ENCODE results near the gene CENPV. TPM values are rescaled to one million over a fixed set of nuclear protein-coding genes. Genes with fewer than 3 reads are reported as not detected.
"Not testable (repeated sequence)": the region's sequence is repeated elsewhere in the genome, so short reads cannot be mapped to it uniquely, and the experiment has no call there.

Gene CENPV
- 283 TPM for polyA plus RNA-seq (2013, experiment 1 of 2)
- 295 TPM for polyA plus RNA-seq (2013, experiment 2 of 2)

GRCh38 chr17:16353317-16354174 lies at the start of gene CENPV:
CENPV (minus strand) TSS chr17:16353469; CDS start chr17:16353436, 33 bp downstream.
- H3K9ac ChIP-seq (ENCODE audit: low read depth, low read length) = peak within 1 kb of the TSS; percentile 100
- no peaks in the 10 kb centered on the region for H3K9me3 ChIP-seq (ENCODE audit: insufficient read depth, low read depth, low read length)
- peaks cover 11% of the 10 kb centered on the region for H3K4me1 ChIP-seq (ENCODE audit: insufficient read depth, low read length)
- WGBS = 16% methylated on average over 83 of the region's 83 CpGs
- H3K27ac ChIP-seq (ENCODE audit: low read depth, low read length) = peak within 1 kb of the TSS; percentile 87
- peaks cover 16% of the 10 kb centered on the region for H3K36me3 ChIP-seq (ENCODE audit: insufficient read depth, low read length)
- H3K4me3 ChIP-seq (ENCODE audit: low read length) = peak within 1 kb of the TSS; percentile 100
- H3K27me3 ChIP-seq (ENCODE audit: insufficient read depth, low read length) = peaks cover 8% of the 10 kb centered on the region; the same call in 1 of the 2 replicates

DNA sequence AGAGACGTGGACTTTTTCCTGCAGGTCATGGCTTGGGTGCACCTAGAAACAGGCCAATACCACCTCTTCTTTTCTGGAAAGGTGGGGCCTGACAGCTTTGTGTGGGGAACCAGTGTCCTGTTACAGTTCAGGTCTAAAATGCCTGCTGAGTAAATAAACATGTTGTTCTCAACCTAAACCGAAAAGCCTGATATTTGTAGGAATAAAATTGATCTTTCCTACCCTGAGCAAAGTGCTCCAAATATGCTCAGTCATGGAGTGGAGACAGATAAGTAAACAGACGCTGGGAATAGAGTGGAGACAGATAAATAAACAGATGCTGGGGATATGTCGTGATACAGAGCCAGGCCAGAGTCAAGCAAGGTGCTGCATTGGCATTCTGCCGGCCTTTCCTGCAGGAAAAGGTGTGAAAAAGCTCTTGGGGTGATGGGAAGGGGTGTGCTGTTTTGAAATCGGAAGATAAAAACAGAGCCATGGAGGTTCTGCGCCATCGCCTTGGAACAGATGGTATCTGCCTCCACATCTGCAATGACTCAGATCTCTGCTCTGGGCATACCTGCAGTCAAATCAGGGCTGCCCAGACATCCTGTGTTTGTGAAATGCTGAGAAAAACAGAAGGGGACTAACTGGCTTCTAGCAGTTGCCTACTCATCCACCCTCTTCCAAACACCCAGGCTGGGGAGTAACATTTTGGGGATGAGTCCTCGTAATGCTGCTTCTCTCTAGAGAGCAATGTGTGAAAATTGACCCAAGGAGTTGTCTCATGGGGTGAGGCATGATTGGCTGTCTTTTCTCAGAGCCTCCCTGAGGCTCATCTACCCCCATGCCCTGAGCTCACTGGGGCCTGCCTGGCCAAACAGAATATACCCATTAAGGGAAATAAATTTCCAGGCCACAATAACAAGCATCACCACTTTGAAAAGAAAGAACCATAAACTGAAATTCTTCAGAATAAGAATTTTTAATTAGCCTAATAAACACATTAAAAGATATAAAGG lies 45.3 kb upstream of the CENPV start:
- 75% methylated on average over 8 of the region's 9 CpGs for WGBS
- H3K27ac ChIP-seq (ENCODE audit: low read depth, low read length) = no peak overlapping the region

DNA sequence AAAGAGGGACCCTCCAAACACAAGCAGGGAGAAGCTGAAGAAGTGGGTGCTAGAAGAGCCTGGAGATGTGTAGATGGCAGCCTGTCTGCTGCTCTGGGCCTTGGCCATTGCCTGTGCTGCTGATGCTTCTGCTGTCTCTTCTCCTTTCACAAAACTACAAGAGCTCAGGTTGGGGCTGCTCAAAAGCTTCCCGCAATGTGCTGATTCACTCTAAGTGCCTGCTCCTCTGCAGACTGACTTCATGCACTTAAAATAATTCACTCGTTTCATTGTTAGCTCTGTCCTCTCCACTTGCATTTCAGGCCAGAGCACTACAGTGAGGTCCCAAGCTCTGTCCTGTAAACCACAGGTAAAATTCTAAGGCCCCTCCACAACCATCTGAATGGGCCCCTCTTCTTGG lies 43.4 kb upstream of the CENPV start:
- not testable (repeated sequence) for H3K27ac ChIP-seq (ENCODE audit: low read depth, low read length); H3K4me1 ChIP-seq (ENCODE audit: insufficient read depth, low read length); H3K9me3 ChIP-seq (ENCODE audit: insufficient read depth, low read depth, low read length); H3K27me3 ChIP-seq (ENCODE audit: insufficient read depth, low read length); H3K9ac ChIP-seq (ENCODE audit: low read depth, low read length); H3K36me3 ChIP-seq (ENCODE audit: insufficient read depth, low read length); H3K4me3 ChIP-seq (ENCODE audit: low read length)
- WGBS = 93% methylated on average over 2 of the region's 2 CpGs

More for the DNA sequence above, 45.3 kb upstream of the CENPV start:
- no peaks in the 10 kb centered on the region for H3K36me3 ChIP-seq (ENCODE audit: insufficient read depth, low read length)
- no peak overlapping the region for H3K4me3 ChIP-seq (ENCODE audit: low read length)
- no peaks in the 10 kb centered on the region for H3K9me3 ChIP-seq (ENCODE audit: insufficient read depth, low read depth, low read length)
- H3K9ac ChIP-seq (ENCODE audit: low read depth, low read length) = no peak overlapping the region
- H3K4me1 ChIP-seq (ENCODE audit: insufficient read depth, low read length) = peaks cover 9% of the 10 kb centered on the region
- H3K27me3 ChIP-seq (ENCODE audit: insufficient read depth, low read length) = no peaks in the 10 kb centered on the region

DNA sequence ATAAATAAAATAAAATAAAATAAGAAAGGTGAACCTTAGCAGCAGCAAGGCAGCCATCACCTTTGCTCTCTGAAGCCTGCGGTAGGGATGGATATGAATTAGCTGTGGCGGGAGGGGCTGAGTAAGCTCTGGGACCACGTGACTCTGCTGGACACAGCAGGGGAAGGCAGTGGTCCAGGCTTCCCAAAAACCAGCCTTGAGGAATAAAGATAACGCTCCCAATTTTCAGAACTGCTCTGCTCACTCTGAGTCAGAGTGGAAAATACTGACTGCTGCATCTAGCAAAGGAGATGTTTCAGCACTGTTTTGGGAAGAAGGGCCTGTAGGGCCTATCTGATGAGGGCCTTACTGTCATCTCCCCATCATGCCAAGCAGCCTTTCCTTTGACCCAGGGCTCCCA lies 42.6 kb upstream of the CENPV start:
- H3K9ac ChIP-seq (ENCODE audit: low read depth, low read length); H3K4me1 ChIP-seq (ENCODE audit: insufficient read depth, low read length); H3K4me3 ChIP-seq (ENCODE audit: low read length); H3K27me3 ChIP-seq (ENCODE audit: insufficient read depth, low read length); H3K27ac ChIP-seq (ENCODE audit: low read depth, low read length); H3K9me3 ChIP-seq (ENCODE audit: insufficient read depth, low read depth, low read length); H3K36me3 ChIP-seq (ENCODE audit: insufficient read depth, low read length): not testable (repeated sequence)
- WGBS = 58% methylated on average over 4 of the region's 4 CpGs

DNA sequence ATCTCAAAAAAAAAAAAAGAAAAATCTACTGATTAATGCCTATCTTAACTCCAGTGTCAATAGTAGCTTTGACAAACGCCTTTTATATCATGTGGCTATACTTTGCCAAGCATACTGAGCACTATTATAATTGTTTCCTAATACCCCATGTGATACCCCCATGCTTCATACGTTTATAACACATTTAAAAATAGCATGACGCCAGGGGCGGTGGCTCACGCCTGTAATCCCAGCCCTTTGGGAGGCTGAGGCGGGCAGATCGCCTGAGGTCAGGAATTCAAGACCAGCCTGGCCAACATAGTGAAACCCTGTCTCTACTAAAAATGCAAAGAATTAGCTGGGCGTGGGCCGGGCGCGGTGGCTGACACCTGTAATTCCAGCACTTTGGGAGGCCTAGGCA lies 39.2 kb upstream of the CENPV start:
- not testable (repeated sequence) for H3K27ac ChIP-seq (ENCODE audit: low read depth, low read length); H3K9ac ChIP-seq (ENCODE audit: low read depth, low read length); H3K4me1 ChIP-seq (ENCODE audit: insufficient read depth, low read length); H3K9me3 ChIP-seq (ENCODE audit: insufficient read depth, low read depth, low read length); H3K36me3 ChIP-seq (ENCODE audit: insufficient read depth, low read length); H3K27me3 ChIP-seq (ENCODE audit: insufficient read depth, low read length); H3K4me3 ChIP-seq (ENCODE audit: low read length)
- WGBS = 92% methylated on average over 11 of the region's 11 CpGs

DNA sequence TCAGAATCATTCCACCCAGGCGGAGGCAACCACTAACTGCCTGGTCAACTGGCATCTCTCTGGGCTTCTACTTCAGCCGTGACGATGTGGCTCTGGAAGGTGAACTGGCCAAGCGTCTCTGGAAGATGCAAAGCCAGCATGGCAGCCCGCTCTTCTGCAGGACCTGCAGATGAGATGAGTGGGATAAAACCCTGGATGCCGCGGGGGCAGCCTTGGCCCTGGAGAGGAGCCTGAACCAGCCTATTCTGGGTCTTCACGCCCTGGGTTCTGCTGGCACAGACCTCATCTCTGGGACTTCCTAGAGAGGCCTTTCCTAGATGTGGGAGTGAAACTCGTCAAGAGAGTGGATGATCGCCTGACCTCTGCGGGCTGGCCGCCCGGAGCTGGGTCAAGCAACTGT lies 38.2 kb upstream of the CENPV start:
- Histone ChIP-seq H3K27ac (ENCODE audit: low read depth, low read length) (no peak overlapping the region), H3K4me3 (ENCODE audit: low read length) (no peak overlapping the region), H3K36me3 (ENCODE audit: insufficient read depth, low read length) (0 out of 2 replicates have a peak, but pooled peaks cover 3% of the 10 kb centered on the region), H3K9me3 (ENCODE audit: insufficient read depth, low read depth, low read length) (no peaks in the 10 kb centered on the region), H3K27me3 (ENCODE audit: insufficient read depth, low read length) (no peaks in the 10 kb centered on the region), H3K9ac (ENCODE audit: low read depth, low read length) (no peak overlapping the region), H3K4me1 (ENCODE audit: insufficient read depth, low read length) (no peaks in the 10 kb centered on the region; the same call in 1 of the 2 replicates)
- WGBS = 96% methylated on average over 13 of the region's 13 CpGs

GRCh38 chr17:16386126-16386507 lies 32.8 kb upstream of the CENPV start:
- peak overlapping the region; percentile 61 for H3K4me3 ChIP-seq (ENCODE audit: low read length)
- H3K27me3 ChIP-seq (ENCODE audit: insufficient read depth, low read length); H3K4me1 ChIP-seq (ENCODE audit: insufficient read depth, low read length); H3K27ac ChIP-seq (ENCODE audit: low read depth, low read length); H3K9me3 ChIP-seq (ENCODE audit: insufficient read depth, low read depth, low read length): not testable (repeated sequence)
- WGBS = 68% methylated on average over 23 of the region's 23 CpGs
- peaks cover 26% of the 10 kb centered on the region for H3K36me3 ChIP-seq (ENCODE audit: insufficient read depth, low read length)
- H3K9ac ChIP-seq (ENCODE audit: low read depth, low read length) = peak overlapping the region; percentile 79

- H3K9me3 ChIP-seq (ENCODE audit: insufficient read depth, low read depth, low read length) = no peaks in the 10 kb centered on the region
- H3K27ac ChIP-seq (ENCODE audit: low read depth, low read length) = no peak overlapping the region
- peaks cover 26% of the 10 kb centered on the region for H3K36me3 ChIP-seq (ENCODE audit: insufficient read depth, low read length)
- no peak overlapping the region for H3K9ac ChIP-seq (ENCODE audit: low read depth, low read length)
- no peaks in the 10 kb centered on the region for H3K27me3 ChIP-seq (ENCODE audit: insufficient read depth, low read length)
- no peaks in the 10 kb centered on the region; the same call in 1 of the 2 replicates for H3K4me1 ChIP-seq (ENCODE audit: insufficient read depth, low read length)
- H3K4me3 ChIP-seq (ENCODE audit: low read length) = no peak overlapping the region
- WGBS = 92% methylated on average over 4 of the region's 5 CpGs
Measured at GRCh38 chr17:16384557-16384956, 31.3 kb upstream of the CENPV start.

DNA sequence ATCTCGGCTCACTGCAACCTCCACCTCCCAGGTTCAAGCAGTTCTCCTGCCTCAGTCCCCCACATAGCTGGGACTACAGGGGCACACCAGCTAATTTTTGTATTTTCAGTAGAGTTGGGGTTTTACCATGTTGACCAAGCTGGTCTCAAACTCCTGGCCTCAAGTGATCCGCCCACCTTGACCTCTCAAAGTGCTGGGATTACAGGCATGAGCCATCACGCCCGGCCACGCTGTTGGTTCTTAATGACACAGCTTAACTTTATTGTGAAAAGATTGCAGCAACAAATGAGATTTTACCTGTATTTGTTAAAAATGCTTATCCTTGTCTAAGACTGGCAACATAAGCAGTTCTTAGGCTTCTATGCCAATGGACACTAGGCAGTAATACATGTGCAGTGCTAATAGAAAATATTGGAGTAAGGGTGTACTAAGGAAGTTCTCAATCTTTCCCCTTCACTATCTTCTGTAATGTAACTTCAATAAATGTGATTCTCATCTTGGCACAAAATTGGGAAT lies 30.6 kb upstream of the CENPV start:
- H3K4me3 ChIP-seq (ENCODE audit: low read length) = no peak overlapping the region
- H3K9ac ChIP-seq (ENCODE audit: low read depth, low read length) = no peak overlapping the region
- H3K9me3 ChIP-seq (ENCODE audit: insufficient read depth, low read depth, low read length) = no peaks in the 10 kb centered on the region
- no peaks in the 10 kb centered on the region for H3K27me3 ChIP-seq (ENCODE audit: insufficient read depth, low read length)
- no peaks in the 10 kb centered on the region; the same call in 1 of the 2 replicates for H3K4me1 ChIP-seq (ENCODE audit: insufficient read depth, low read length)
- H3K36me3 ChIP-seq (ENCODE audit: insufficient read depth, low read length) = peaks cover 26% of the 10 kb centered on the region
- no peak overlapping the region for H3K27ac ChIP-seq (ENCODE audit: low read depth, low read length)
- 94% methylated on average over 5 of the region's 5 CpGs for WGBS

- Histone ChIP-seq H3K4me3 (ENCODE audit: low read length) (no peak overlapping the region), H3K9ac (ENCODE audit: low read depth, low read length) (no peak overlapping the region), H3K27me3 (ENCODE audit: insufficient read depth, low read length) (no peaks in the 10 kb centered on the region), H3K4me1 (ENCODE audit: insufficient read depth, low read length) (no peaks in the 10 kb centered on the region; the same call in 1 of the 2 replicates), H3K9me3 (ENCODE audit: insufficient read depth, low read depth, low read length) (no peaks in the 10 kb centered on the region), H3K36me3 (ENCODE audit: insufficient read depth, low read length) (peaks cover 26% of the 10 kb centered on the region), H3K27ac (ENCODE audit: low read depth, low read length) (no peak overlapping the region)
- 79% methylated on average over 4 of the region's 4 CpGs for WGBS
Measured at GRCh38 chr17:16383216-16383615, 29.9 kb upstream of the CENPV start.

DNA sequence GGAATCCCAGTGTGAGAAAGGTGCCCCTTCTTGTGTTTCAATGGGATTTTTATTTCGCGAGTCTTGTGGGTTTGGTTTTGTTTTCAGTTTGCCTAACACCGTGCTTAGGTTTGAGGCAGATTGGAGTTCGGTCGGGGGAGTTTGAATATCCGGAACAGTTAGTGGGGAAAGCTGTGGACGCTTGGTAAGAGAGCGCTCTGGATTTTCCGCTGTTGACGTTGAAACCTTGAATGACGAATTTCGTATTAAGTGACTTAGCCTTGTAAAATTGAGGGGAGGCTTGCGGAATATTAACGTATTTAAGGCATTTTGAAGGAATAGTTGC lies 28.2 kb upstream of the CENPV start:
- Histone ChIP-seq H3K27ac (ENCODE audit: low read depth, low read length) (peak overlapping the region; percentile 92), H3K4me1 (ENCODE audit: insufficient read depth, low read length) (no peaks in the 10 kb centered on the region; the same call in 1 of the 2 replicates), H3K9me3 (ENCODE audit: insufficient read depth, low read depth, low read length) (no peaks in the 10 kb centered on the region), H3K27me3 (ENCODE audit: insufficient read depth, low read length) (no peaks in the 10 kb centered on the region), H3K9ac (ENCODE audit: low read depth, low read length) (peak overlapping the region; percentile 90), H3K36me3 (ENCODE audit: insufficient read depth, low read length) (peaks cover 26% of the 10 kb centered on the region), H3K4me3 (ENCODE audit: low read length) (peak overlapping the region; percentile 87)
- 3% methylated on average over 14 of the region's 14 CpGs for WGBS

Measured in HUES64 (cell line).